GM12873 (cell line): ENCODE measurements around the gene HTT.

Experiments
- TF ChIP-seq, protein P1 (sequence below): IDR thresholded peaks from 2 replicates; pipeline ENCODE4 v1.5.1; 2012; ENCODE audit warnings: low read depth, mild to moderate bottlenecking, moderate library complexity, low read length, control low read depth; ENCODE audit not compliant: insufficient read depth; ENCODE audit errors: missing control alignments

The HTT gene

DNA sequence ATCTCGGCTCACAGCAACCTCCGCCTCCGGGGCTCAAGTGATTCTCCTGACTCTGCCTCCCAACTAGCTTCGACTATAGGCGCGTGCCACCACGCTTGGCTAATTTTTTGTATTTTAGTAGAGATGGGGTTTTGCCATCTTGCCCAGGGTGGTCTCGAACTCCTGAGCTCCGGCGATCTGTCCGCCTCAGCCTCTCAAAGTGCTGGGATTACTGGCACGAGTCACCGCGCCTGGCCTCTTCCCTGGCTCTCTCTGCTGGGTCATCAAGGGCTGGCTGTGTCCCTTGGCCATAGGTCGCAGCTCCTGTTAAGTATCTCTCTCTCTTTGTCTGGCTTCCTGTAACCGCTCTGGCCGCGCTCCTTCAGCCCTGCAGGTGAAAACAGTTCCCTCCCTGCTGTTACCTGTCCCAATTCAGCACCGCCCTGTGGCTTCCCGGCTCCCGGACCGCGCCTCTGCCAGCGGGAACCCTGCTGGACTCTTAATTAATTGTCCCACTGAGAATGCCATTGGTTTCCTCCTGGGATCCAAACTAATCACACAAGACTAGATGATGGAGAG, 217.0 kb downstream of the HTT start:
- TF ChIP-seq, protein P1, sequence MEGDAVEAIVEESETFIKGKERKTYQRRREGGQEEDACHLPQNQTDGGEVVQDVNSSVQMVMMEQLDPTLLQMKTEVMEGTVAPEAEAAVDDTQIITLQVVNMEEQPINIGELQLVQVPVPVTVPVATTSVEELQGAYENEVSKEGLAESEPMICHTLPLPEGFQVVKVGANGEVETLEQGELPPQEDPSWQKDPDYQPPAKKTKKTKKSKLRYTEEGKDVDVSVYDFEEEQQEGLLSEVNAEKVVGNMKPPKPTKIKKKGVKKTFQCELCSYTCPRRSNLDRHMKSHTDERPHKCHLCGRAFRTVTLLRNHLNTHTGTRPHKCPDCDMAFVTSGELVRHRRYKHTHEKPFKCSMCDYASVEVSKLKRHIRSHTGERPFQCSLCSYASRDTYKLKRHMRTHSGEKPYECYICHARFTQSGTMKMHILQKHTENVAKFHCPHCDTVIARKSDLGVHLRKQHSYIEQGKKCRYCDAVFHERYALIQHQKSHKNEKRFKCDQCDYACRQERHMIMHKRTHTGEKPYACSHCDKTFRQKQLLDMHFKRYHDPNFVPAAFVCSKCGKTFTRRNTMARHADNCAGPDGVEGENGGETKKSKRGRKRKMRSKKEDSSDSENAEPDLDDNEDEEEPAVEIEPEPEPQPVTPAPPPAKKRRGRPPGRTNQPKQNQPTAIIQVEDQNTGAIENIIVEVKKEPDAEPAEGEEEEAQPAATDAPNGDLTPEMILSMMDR: no peak

GRCh38 chr4:3291969-3292570, 217.6 kb downstream of the HTT start:
- TF ChIP-seq, protein P1: no peak

DNA sequence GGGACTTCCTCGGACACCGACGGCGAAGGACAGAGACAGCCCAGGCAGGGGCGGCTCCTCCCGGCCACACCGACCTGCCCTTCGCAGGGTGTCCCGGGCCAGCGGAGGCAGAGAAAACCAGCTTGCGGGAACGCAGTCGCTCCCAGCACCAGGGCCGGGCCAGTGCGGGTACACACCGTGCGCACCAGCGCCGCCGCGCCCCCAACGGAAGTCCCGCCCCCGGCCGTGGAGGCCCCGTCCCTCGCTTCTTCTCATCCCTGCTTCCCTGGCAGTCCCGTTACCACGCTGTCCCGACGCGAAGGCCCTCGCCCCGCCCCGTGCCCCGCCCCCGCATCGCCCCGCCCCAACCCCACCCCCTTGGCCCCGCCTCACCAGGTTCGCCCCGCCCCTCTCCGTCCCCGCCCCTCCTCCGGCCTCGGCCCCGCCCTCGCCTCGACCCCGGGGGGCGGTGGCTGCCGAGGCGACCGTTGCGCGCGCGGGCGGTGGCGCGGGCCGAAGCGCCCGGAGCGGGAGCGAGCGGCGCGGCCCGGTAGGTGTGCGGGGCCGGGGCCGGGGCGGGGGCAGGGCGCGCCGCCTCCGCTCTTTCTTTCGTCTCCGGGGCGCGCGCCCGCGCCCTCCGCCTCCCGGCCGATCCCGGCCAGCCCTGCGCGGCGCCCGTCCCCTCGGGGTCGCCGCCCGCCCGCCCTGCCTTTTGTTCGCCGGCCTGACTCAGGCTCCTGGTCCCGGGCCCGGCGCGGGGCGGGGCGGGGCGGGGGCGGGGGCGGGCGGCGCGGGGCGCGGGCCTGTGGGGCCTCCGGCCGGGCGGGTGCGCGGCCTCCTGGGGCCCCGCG, 218.3 kb downstream of the HTT start, which contains the start of gene RGS12:
TSS of gene RGS12 (plus strand) at position 451 of the 830 bp plus-strand sequence. CDS start 23,150 bp downstream, outside the sequence.
- TF ChIP-seq, protein P1: no peak
